Gastrocnemius medialis (tissue), 4 donors: Measurements from ENCODE around the gene FAXDC2. TPM values are rescaled to one million over a fixed set of nuclear protein-coding genes. Genes with fewer than 3 reads are reported as not detected.
"Not testable (repeated sequence)": the region's sequence is repeated elsewhere in the genome, so short reads cannot be mapped to it uniquely, and the experiment has no call there.

Source experiments
- ATAC-seq, 2 donors: fragments of 150-250 bp; one replicate each; pipeline ENCODE4 v1.9.1; 2016
- DNase-seq, 2 donors: peaks; one replicate each; pipeline ENCODE4 v3.0.0-alpha.2; 2019
- H3K27ac ChIP-seq, 4 donors: fragments of 200-600 bp; sonication (generic); 1 replicate in 1 of 4; 2 replicates in 3 of 4; pipeline ENCODE4 v1.5.1; 2016 to 2018; ENCODE audit warnings: mild to moderate bottlenecking in 2 of 4, moderate library complexity in 1 of 4
- H3K27me3 ChIP-seq, 3 donors: fragments of 200-600 bp; sonication (generic) in 2 of 3; 1 replicate in 1 of 3; 2 replicates in 2 of 3; pipeline versions ENCODE4 v1.5.1 to v1.6.0; 2016 to 2019; ENCODE audit warnings: mild to moderate bottlenecking in 1 of 3, moderate library complexity in 1 of 3
- H3K36me3 ChIP-seq, 2 donors: fragments of 200-600 bp; sonication (generic) in 1 of 2; one replicate each; pipeline ENCODE4 v1.5.1; 2017 to 2018
- H3K4me1 ChIP-seq, 2 donors: fragments of 200-600 bp; sonication (generic) in 1 of 2; one replicate each; pipeline ENCODE4 v1.5.1; 2016 to 2017; ENCODE audit warnings: mild to moderate bottlenecking in 2 of 2
- H3K4me3 ChIP-seq, 4 donors: fragments of 200-600 bp; sonication (generic) in 3 of 4; 1 replicate in 1 of 4; 2 replicates in 3 of 4; pipeline ENCODE4 v1.5.1; 2016 to 2019; ENCODE audit warnings: mild to moderate bottlenecking in 2 of 4
- H3K9me3 ChIP-seq, 3 donors: fragments of 200-600 bp; sonication (generic) in 2 of 3; 1 replicate in 1 of 3; 2 replicates in 2 of 3; pipeline ENCODE4 v1.5.1; 2016 to 2019
- POLR2A ChIP-seq, 2 donors: fragments of 450-650 bp; IDR thresholded peaks; one replicate each; pipeline ENCODE4 v1.6.1; 2017; ENCODE audit warnings: antibody characterized with exemption in 2 of 2, mild to moderate bottlenecking in 2 of 2, moderate library complexity in 2 of 2
- in situ Hi-C, 4 donors: fragments of 200-750 bp; cut with MboI; loops; one replicate each; pipeline versions ENCODE4 v1.15.0 to v1.8.0; 2017; ENCODE audit warnings: low sequenced_read_pairs in 4 of 4
- intact Hi-C: fragments of 100-400 bp; cut with DNase I; formaldehyde crosslinking; loops from one replicate; pipeline ENCODE4 v1.15.1; 2023; ENCODE audit warnings: low total_unique reads
- total RNA-seq, 4 donors: library from RNA; depleted of rRNA; stranded (reverse); fragments of >200 nt; gene quantifications; one replicate each; pipeline versions ENCODE4 v1.1.0 to v1.2.3, GENCODE V29; 2016
- TF ChIP-seq, protein P1 (sequence below), 5 experiments: fragments of 450-650 bp in 3 of 5; fragments of 200-600 bp in 2 of 5; sonication (generic) in 2 of 5; IDR thresholded peaks in 4 of 5; conservative IDR thresholded peaks in 1 of 5; 1 replicate in 4 of 5; 2 replicates in 1 of 5; pipeline ENCODE4 v1.5.1; 2016 to 2019; ENCODE audit warnings: antibody characterized with exemption in 5 of 5, mild to moderate bottlenecking in 3 of 5, moderate library complexity in 3 of 5

The FAXDC2 gene
- total RNA-seq, 4 donors from 2014 or later, result 4.4 to 12.5 (median 6.4) TPM

DNA sequence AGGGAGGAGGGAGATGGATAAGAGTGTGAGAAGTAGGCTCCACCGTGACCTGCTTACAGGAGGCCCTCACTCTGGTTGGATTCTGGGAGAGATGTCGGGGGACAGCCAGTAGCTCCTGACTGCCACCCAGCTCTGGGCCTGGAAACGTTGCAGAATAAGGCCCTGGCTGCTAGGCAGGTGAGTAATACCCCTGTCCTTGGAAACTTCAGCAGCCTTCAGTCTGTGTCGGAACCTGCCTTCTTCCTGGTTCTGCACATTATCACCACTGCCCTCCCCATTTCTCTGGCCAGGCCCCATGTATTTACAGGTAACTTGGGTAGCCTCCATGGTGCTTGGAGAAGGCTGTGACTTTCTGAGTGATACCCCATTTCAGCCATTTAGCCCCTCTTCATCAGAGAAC, 26.8 kb downstream of the FAXDC2 start:
- peaks cover 0 to 15% of the 10 kb centered on the region in 2 donors for H3K36me3 ChIP-seq
- DNase-seq (no peak), ATAC-seq (no peak)
- H3K4me1 ChIP-seq, result no peaks in the 10 kb centered on the region
- H3K4me3 ChIP-seq, result no peak overlapping the region
- TF ChIP-seq, protein P1, sequence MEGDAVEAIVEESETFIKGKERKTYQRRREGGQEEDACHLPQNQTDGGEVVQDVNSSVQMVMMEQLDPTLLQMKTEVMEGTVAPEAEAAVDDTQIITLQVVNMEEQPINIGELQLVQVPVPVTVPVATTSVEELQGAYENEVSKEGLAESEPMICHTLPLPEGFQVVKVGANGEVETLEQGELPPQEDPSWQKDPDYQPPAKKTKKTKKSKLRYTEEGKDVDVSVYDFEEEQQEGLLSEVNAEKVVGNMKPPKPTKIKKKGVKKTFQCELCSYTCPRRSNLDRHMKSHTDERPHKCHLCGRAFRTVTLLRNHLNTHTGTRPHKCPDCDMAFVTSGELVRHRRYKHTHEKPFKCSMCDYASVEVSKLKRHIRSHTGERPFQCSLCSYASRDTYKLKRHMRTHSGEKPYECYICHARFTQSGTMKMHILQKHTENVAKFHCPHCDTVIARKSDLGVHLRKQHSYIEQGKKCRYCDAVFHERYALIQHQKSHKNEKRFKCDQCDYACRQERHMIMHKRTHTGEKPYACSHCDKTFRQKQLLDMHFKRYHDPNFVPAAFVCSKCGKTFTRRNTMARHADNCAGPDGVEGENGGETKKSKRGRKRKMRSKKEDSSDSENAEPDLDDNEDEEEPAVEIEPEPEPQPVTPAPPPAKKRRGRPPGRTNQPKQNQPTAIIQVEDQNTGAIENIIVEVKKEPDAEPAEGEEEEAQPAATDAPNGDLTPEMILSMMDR (IDR thresholded peaks at IDR 0.05 in 4 of 5, conservative IDR thresholded peaks at IDR 0.05 in 1 of 5), result no peak
- no peak for TF ChIP-seq POLR2A (IDR thresholded peaks at IDR 0.05)
- intact Hi-C loops (no loop called here), in situ Hi-C loops (no loop called here)
- no peaks in the 10 kb centered on the region for H3K9me3 ChIP-seq
- no peaks in the 10 kb centered on the region for H3K27me3 ChIP-seq
- H3K27ac ChIP-seq, result no peak overlapping the region

DNA sequence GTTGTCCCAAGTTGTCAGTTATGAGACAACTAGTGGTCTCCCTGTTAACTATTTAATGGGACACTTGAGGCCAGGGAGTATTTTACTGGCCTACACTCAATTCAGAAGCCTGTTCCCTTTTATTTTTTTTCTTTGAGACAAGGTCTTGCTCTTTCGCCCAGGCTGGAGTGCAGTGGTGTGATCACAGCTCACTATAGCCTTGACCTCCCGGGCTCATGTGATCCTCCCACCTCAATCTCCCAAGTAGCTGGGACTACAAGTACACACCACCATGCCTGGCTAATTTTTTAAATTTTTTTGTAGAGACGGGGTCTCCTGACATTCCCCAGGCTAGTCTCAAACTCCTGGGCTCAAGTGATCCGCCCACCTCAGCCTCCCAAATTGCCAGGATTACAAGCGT, 27.5 kb downstream of the FAXDC2 start:
- H3K4me1 ChIP-seq, H3K27me3 ChIP-seq, in situ Hi-C loops, DNase-seq, intact Hi-C loops, H3K9me3 ChIP-seq, ATAC-seq, H3K27ac ChIP-seq, H3K4me3 ChIP-seq: not testable (repeated sequence)
- H3K36me3 ChIP-seq, result peaks cover 0 to 15% of the 10 kb centered on the region in 2 donors

DNA sequence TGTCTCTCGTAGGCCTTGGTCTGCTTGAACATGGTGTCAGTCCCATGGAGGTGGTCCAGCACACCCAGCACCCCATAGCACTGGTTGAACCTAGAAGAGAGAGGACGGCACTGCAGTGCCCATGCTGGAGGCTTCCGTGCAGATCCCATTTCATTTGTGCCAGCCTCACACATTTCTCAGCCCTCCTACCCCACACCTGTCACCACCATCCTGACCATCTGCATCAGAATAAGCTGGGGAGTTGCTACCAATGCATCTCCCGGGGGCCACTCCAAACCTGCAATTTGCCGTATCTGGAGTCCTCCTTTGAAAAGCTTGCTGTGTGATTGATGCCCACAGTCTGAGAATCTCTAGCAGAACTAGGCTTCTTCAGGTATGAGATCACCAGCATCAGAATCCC, 30.0 kb downstream of the FAXDC2 start:
- no peak overlapping the region for H3K27ac ChIP-seq

DNA sequence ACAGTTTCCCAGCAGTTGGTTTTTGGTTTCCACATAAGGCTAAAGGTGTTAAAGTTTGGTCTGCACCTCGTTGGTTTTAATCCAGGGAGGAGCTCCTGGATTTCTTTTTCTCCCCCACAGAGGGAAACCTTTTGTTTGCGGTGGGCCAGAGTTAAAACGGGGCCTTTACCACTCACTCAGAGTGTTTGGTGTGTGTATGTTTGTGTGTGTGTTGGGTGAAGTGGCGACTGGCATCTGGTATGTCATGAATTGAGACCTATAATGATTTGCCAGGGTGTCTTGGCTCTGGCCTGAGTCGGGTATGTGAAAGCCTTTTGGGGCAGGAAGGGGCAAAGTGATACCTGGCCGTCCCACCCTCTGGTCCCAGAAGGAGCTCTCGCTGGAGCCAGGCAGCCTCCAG, 30.9 kb downstream of the FAXDC2 start:
- no peak for TF ChIP-seq POLR2A (IDR thresholded peaks at IDR 0.05)
- TF ChIP-seq, protein P1 (IDR thresholded peaks at IDR 0.05 in 4 of 5, conservative IDR thresholded peaks at IDR 0.05 in 1 of 5), result no peak
- peaks cover 0 to 37% of the 10 kb centered on the region in 2 donors for H3K36me3 ChIP-seq
- H3K4me1 ChIP-seq, result no peaks in the 10 kb centered on the region
- H3K4me3 ChIP-seq, result no peak overlapping the region
- no peak overlapping the region for H3K27ac ChIP-seq
- H3K27me3 ChIP-seq, result no peaks in the 10 kb centered on the region
- in situ Hi-C loops, result no loop called here
- DNase-seq (no peak), ATAC-seq (no peak)
- H3K9me3 ChIP-seq, result no peaks in the 10 kb centered on the region
- intact Hi-C loops, result no loop called here

More for the DNA sequence above, 30.0 kb downstream of the FAXDC2 start:
- Histone ChIP-seq H3K4me1 (no peaks in the 10 kb centered on the region), H3K36me3 (peaks cover 0 to 31% of the 10 kb centered on the region in 2 donors), H3K4me3 (no peak overlapping the region), H3K27me3 (no peaks in the 10 kb centered on the region), H3K9me3 (no peaks in the 10 kb centered on the region)
- DNase-seq, result no peak
- intact Hi-C loops, result no loop called here
- no peak for ATAC-seq
- TF ChIP-seq, protein P1 (IDR thresholded peaks at IDR 0.05 in 4 of 5, conservative IDR thresholded peaks at IDR 0.05 in 1 of 5), result no peak
- TF ChIP-seq POLR2A (IDR thresholded peaks at IDR 0.05), result no peak
- in situ Hi-C loops, result no loop called here

DNA sequence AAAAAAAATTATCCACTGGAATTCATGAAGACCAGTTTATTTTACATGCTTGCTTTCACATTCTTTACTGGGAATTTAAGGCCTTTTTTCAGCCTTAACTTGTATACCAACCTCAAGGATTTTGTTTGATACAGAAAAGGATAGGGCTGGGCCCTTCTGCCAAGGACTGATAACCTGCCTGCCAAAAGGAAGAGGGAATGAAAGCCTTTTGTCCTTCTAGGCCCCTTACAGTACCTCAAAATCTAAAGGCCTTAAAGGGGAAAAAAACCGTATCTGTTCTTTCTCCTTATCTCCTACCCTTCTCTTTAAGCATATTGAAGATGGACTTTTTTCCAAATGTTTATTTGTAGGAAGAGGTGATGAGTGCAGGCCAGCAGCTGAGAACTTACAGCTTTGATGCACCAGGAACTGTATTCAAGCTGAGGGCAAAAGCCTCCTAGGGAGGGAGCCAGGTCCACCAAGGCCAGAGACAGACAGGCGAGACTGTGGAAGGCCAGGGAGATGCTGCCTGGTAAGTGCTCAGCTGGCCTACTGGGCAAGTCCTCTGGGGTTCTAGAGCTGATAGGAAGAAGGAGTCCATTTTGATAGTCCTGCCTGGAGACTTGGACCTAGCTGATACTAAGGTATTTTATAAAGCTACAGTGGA, 31.8 kb downstream of the FAXDC2 start:
- H3K36me3 ChIP-seq, result peaks cover 0 to 39% of the 10 kb centered on the region in 2 donors
- no peak overlapping the region for H3K4me3 ChIP-seq
- ATAC-seq (no peak), DNase-seq (no peak)
- in situ Hi-C loops (no loop called here), intact Hi-C loops (no loop called here)
- H3K9me3 ChIP-seq, result no peaks in the 10 kb centered on the region
- H3K27ac ChIP-seq, result peak overlapping the region in 1 of 4 donors; percentile 3
- TF ChIP-seq, protein P1 (IDR thresholded peaks at IDR 0.05 in 4 of 5, conservative IDR thresholded peaks at IDR 0.05 in 1 of 5), result no peak
- no peak for TF ChIP-seq POLR2A (IDR thresholded peaks at IDR 0.05)
- no peaks in the 10 kb centered on the region for H3K4me1 ChIP-seq
- H3K27me3 ChIP-seq, result no peaks in the 10 kb centered on the region
